COLO829 (cell line): ENCODE results near the gene STK38.

Experiments used
- DNase-seq: peaks from one replicate; pipeline ENCODE4 v3.0.0; 2012; ENCODE audit warnings: low spot score

The STK38 gene

DNA sequence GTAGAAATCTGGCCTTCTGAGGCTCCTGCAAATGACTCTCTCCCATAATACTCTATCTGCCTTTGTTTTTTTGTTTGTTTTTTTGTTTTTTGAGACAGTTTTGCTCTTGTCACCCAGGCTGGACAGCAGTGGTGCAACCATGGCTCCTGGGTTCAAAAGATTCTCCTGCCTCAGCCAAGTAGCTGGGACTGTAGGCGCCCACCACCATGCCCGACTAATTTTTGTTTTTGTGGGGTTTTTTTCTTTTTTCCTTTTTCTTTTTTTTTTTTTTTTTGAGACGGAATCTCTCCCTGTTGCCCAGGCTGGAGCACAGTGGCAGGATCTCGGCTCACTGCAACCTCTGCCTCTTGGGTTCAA, 16.6 kb upstream of the STK38 start:
- no peak for DNase-seq

DNA sequence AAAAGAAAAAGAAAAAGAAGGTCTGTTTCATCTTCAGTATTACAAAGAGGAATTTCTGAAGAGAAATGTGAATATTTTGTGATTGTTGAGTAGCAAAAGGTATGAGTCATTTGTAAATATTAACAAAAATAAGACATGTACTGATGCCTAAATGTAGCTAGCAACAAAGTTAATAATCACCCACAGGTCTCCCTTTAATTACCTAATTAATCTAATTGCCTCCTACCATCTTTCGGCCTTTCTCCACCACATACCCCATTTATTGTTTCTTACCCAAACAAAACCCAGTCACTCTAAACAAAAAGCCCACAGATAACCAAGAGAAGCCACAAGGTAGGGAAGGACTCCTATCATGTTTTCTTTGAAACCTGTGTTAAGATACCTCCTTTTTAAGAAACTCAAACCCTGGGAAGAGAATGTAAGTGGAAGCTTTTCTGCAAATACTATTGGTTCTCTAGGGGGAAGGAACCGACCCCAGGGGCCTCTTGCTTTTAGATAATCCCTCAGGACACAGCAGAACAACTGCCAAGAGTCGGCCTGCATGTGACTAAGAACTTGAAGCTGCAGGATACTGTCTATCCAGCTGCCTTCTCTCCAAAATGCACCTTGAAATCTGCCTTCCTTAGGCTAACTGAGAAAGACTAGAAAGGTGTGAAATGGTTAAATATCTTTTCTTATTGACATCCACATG, 16.1 kb upstream of the STK38 start:
- no peak for DNase-seq

DNA sequence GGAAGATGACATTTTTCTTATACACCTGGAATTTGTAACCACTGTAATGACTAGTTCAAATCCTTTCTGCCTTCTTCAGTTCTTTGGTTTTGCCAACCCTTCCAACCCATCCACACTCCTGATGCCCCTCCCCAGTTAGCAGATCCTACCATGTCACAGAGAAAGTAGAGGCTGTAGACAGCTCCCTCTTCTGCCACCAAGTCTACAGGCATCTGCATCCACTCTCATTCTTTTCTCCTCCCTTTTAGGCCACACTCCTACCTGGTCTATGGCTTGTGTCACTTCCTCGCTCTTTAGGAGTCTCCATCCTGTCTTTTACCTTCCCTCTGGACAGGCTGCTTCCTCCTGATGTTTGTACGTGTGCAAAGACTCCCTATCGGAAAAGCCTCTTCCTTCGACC, 13.5 kb upstream of the STK38 start:
- no peak for DNase-seq

DNA sequence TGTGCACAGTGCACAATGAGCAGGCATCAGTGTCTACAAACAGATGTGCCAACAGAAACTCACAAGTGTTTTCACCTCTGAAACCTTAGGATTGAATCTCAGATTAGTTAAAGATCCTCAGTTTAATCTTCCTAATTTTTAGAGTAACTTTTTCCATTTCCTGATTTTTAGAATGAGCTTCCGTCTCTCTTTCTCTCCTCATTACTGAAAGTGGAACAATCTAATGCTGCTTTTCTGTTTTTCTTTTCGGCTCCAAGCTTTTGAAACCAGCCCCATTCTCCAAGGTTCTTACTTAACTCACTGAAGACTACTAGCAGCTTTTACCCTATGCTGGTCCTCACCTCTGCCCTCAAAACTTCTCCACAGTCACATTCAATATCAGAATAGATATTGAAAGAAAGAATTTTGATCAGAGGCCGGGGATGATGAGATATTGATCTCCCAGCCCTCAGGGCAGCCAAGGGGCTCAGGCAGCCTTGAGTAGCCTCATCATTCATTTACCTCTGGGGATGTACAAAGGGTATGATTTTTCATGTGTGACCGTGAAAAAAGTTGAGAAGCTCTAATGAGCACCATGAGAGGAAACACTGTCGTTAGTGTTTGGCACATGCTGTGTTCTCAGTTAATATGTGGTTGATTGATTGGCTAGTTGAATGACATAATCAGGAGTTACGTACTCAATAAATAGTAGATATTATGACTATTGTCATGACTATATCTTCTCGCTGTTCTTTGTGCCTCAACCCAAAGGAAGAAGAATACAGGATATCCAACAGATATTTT, 11.9 kb upstream of the STK38 start:
- DNase-seq: no peak

DNA sequence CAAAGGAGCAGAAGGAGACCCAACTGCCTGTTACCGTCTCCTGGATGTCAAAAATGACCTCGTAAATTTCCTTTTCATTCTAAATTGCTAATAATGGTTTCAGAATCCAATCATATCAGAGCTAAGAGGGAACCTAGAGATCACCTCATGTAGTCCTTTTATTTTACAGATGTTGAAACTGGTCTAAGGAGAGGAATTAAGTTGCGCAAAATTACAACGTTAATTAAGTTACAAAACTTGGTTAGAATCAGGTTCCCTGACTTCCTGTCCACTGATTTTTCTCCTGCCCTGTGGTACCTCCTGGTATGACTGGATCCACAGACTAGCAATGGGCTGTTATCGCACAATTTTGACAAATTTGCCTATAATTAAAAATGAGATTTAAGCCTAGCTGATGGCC, 9.0 kb upstream of the STK38 start:
- DNase-seq: no peak

DNA sequence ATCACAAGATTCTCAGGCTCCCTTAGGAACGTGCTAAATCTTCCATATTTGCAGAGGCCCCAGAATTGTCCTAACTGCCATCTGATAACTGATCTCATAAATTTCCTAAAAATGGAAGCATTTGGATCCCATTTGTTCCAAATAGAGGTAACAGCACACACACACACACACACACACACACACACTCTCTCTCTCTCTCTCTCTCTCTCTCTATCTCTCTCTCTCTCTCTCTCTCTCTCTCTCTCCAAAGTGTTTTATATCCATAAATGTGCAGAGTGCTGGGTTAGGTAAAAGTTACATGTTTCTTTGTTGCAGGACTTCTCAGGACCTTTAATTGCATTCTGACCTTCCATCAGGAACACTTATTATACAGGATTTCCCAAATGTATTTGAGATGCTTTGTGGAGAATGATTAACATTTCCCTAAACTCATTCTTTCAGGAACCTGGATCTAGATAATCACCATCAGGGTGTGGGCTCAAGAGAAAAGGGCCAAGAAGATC, 8.5 kb upstream of the STK38 start:
- no peak for DNase-seq

DNA sequence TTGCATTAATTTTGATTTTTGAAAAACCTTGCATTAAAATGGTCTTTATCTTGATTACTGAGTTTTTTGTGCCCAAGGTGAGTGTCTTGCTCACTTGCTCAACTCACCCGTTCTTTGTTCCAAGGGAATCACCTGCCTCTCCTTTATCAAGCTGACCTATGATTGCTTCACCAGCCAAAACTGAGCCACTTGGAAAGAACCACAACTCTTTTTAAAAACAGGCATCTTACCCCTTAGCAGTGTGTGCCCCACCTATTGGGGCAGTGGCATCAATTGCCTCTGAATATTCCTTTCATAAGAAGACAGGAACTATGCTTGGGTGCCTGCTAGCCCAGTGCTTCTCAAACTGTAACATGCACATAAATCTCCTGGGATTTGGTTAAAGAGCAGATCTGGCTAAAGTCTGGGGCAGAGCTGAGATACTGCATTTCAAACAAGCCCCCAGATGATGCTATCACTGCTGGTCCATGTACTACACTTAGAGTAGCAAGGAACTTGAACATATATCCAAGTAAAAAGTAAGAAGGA, 3.3 kb upstream of the STK38 start:
- no peak for DNase-seq

DNA sequence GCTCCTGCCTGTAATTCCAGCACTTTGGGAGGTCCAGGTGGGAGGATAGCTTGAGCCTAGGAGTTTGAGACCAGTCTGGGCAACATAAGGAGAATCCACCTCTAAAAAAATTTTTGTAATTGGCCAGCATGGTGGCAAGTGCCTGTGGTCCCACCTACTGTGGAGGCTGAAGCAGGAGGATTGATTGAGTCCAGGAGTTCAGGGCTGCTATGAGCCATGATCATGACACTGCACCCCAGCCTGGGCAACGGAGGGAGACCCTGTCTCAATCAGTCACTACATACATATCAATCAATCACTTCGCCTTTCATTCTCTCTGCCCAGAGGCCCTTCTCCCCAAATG, 1.1 kb upstream of the STK38 start:
- no peak for DNase-seq

DNA sequence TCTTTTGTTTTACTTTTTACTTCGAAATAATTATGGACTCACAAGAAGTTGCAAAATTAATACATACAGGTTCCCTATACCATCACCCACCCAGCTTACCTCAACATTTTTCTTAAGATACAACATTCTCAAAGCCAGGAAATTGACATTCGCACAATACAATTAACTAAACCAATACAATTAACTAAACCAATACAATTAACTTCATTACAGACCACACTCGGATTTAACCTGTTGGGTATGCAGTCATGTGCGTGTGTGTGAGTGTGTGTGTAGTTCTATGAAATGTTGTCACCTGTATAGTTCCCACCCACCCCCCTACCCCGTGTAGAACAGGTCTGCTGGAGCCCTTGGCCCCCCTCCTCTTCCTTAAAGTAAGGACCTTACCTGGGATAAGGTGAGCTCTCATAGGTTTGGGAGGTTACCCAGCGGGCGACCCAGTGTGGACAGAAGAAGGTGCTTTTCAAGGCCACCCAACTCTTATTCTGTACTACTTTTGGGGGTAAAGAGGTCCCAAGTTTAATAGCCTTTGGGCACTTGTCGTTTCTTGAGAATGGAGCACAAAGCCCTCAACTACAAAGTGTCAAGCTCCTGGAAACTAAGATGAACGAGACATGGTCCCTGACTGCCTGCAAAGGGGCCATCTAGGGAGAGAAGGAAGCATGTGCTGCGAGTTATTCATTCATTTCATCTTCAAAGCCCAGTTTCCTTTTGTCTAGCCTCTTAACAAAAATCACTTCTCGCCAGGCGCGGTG, 544 bp upstream of the STK38 start:
- no peak for DNase-seq

DNA sequence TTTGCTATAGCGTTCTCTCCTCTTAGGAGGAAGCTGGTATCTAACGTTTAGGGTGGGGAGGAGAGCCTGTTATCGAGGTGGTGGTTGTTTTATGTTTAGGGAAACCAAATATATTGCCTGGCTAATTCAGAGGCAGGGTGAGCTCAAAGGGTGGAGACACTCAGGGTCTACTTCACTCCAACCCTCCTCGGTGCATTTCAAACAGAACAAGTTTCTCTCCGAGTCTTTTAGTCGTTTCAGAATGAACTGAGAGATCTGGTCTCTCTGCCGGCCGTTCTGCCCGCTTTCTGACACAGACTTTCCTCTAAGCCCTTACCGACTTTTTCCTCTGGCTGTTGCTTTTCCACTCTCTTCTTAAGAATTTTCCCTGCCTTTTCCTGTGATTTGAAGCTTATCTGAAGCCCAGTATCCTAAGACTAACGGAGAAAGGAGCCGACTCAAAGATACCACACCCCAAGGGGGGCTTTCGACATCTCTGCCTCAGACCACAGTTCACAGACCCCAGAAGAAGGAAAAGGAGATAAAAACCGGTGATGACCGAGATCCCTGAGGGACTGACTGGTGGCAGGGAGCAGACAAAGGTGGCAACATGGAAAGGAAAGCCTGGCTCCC, 865 bp downstream of the STK38 start:
- DNase-seq: peak; percentile 45

DNA sequence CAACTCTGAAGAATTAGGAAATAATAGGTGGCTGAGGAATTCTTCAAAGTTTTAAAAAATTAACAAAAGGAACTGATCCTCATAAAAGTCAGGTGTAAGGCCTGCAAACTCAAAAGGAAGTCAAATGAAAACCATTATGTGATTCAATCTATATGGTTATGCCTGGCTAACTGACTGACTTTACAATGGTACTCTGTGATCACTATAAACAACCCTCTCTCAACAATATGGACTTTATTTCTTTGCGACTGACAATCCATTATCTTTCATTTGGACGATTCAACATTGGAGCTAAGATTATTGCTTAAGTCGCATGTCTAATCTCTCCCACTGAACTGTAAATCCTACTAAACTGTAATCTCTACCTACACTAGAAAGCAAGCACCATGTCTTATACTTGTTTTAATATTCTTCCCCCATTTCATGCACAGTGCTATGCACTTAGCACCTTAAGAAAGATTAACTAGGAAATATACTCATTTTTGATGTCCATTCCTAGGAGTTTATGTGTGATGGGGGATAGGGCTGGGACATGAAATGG, 1.4 kb downstream of the STK38 start:
- no peak for DNase-seq

DNA sequence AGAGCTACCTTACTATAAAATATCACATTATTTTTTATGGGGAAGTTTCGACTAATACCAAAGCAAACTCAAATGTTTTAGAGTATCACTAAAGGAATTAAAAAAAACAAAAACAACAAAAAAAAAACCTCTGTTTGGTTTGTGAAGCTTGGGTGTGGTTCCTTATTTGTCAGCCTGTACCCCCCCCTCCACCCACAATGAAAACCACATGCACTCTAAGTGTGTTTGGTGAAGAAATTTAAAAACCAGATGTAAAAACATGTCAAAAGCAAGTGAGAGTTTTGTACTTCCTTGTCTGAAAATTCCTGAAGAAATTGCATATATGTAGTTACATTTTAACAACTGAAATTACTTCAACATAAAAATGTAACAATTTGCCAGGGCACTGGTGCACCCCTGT, 3.1 kb downstream of the STK38 start:
- DNase-seq: no peak

DNA sequence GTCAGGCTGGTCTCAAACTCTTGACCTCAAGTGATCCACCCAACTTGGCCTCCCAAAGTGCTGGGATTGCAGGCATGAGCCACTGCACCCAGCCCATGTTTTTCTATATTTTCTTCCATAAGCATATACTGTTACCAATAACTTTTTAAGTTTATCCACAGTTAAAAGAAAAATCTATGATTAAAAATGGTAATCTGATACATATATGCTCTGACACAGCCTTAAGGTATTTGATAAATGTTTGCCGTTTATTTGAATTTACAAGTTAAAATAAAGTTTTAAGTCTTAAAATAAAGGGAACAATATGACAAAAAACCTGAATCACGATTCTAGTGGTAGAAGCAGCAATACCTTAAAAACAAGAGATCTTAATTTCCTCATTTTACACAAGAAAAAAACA, 5.2 kb downstream of the STK38 start:
- no peak for DNase-seq

DNA sequence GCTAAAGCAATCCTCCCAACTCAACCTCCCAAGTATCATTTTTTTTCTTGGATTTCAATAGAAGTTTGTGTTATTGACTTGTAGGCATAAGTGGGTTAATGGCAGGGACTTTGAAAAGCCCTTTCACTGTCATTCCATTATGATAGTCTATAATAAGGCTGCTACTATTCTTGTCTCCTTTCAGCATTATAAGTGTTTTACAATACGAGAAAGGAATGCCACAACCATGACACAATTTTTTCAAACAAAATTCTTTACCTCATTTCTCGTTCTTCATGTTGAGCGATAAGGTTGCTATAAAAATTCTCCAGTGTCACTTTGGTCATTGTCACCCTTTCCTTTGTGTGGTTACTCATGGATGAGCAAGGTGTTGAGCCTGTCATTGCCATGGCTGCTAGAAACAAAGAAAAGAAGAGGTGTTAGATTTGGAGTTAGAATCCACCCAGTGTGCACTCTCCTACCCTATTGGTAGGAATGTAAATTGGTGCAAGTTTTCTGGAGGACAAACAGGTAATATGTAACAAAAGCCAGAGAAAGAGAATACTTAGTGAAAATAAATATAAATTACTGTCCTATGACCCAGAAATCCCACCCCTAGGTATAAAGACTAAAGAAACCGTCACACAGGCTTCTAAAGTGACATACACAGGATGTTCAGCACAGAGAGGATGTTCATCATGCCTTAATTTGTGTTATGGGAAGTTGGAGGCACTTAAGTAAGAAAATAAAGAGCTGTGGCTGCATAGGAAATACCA, 7.3 kb downstream of the STK38 start:
- DNase-seq: no peak

DNA sequence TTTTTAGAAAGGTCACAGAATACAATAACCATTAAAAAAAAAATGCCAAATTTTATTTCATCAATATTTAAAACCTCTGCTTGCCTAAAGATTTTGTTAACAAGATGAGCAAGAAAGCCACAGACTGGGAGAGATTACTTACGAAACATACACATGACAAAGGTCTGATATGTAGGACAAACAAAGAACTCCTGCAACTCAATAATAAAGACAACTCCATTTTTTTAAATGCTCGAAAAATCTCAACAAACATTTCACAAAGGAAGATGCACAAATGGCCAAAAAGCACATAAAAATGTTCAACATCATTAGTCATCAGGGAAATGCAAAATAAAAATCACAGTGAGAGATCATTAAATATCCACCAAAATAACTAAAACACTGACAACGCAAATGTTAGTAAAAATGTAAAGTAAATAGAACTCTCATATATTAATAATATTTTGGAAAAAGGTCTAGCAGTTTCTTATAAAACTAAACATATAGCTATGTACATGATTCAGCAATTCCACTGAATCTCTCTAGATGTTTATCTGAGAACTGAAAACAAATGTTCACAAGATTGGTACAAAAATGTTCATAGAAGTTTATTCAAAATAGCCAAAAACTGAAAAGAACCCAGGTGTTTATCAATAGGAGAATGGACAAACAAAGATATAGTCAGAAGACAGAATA, 10.3 kb downstream of the STK38 start:
- no peak for DNase-seq

DNA sequence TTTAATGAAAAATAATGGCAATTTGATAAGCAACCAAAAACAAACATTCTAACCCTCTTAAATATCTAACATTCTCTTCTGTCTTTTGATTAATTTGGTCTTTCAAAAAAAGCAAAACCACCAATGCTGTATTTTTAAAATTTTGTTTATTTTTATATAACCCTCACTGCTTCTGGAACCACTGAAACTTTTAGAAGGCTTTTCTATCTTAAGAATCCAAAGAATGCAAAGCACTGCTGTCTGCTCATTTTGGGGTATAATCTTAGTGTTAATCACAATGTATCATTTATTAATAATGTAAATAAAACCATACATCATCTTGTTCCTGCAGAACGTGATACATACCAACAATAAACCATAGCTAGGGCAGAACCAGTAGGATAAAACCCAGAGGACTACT, 14.0 kb downstream of the STK38 start:
- no peak for DNase-seq

DNA sequence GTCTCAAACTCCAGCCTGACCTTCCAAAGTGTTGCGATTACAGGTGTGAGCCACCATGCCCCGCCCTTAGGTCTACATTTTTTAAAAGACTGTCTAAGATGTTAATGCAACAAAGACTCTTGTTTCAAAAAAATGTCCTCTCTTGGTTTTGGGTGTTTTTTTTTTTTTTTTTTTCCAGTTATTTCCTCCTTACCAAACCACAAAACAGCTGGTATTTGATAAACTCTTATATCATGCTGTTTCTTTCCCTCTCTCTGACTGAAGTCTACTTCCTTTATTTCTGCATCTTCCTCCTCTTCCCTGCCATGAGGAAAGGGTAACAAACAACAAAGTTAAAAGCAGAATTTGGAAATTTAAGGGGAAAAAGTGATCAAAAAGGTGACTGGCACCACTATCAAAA, 21.2 kb downstream of the STK38 start:
- no peak for DNase-seq

DNA sequence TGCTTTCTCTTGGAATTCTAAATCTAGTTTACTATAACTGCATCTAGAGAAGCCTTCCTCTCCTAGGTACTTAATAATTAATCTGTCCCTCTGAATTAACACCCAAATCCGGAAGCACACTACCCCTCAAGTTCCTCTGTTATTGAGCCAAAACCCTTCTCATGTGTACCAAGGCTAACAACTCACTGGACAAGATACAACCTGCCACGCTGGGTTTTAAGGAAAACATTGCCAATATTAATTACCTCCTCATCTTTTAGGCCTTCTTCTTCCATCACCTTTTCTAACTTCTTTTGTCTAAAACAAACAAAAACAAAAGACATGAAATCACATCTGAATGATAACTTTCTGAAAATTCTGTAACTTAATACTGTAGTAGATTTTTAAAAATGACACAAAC, 21.9 kb downstream of the STK38 start:
- no peak for DNase-seq

DNA sequence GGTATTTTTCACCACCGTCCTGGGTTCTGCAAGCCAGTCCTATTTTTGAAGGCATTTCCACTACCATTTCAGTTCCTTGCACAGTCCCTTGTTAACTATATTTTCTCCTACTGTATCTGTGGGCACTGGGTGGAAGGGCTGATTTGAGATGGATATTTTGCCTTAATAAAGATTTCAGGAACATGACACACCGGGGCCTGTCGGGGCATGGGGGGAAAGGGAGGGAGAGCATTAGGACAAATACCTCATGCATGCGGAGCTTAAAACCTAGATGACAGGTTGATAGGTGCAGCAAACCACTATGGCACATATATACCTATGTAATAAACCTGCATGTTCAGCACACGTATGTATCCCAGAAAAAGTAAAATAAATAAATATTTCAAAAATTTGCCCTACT, 22.4 kb downstream of the STK38 start:
- no peak for DNase-seq

DNA sequence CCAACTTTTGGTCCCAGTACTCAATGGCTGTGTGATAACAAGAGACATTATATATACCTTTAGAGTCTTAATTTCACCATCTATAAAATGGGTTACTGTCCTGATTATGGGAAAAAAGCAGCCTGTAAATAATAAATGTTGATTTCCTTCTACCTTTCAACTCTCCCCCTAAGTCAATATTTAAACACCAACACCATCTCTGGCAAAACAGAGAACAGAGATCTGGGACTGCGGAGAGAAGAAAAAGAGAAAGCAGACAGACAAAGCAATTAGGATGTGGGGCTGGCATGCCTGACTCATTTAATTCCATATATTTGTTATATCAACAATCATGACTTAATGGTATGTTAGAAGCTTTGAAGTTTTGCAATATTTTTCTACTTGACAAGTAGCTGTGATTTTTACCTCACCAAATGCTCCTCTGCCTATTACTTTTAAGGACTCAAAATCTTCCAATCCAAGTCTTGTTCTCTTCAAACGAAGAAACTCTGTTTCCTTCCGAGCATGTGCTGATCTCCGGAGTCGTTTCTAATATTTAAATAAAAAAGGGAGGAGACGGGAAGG, 23.3 kb downstream of the STK38 start:
- no peak for DNase-seq

DNA sequence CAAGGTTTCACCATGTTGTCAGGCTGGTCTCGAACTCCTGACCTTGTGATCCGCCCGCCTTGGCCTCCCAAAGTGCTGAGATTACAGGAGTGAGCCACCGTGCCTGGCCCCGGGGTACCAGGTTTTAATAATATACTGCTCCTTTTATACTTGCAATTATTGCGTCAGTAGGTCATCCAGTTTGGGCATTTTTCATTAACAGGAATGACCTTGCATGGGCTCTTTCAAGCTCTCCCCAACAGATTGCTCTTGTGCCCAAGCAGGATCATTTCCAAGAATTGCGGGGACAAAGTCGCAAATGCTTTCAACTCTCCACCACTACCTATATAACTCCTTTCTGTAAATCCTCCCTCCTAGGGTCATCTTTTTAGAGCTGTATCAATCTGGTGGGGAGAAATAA, 23.8 kb downstream of the STK38 start:
- DNase-seq: no peak
